ENCODE data around the gene DLGAP4.

DLGAP4 gene, protein sequence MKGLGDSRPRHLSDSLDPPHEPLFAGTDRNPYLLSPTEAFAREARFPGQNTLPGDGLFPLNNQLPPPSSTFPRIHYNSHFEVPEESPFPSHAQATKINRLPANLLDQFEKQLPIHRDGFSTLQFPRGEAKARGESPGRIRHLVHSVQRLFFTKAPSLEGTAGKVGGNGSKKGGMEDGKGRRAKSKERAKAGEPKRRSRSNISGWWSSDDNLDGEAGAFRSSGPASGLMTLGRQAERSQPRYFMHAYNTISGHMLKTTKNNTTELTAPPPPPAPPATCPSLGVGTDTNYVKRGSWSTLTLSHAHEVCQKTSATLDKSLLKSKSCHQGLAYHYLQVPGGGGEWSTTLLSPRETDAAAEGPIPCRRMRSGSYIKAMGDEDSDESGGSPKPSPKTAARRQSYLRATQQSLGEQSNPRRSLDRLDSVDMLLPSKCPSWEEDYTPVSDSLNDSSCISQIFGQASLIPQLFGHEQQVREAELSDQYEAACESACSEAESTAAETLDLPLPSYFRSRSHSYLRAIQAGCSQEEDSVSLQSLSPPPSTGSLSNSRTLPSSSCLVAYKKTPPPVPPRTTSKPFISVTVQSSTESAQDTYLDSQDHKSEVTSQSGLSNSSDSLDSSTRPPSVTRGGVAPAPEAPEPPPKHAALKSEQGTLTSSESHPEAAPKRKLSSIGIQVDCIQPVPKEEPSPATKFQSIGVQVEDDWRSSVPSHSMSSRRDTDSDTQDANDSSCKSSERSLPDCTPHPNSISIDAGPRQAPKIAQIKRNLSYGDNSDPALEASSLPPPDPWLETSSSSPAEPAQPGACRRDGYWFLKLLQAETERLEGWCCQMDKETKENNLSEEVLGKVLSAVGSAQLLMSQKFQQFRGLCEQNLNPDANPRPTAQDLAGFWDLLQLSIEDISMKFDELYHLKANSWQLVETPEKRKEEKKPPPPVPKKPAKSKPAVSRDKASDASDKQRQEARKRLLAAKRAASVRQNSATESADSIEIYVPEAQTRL

DNA sequence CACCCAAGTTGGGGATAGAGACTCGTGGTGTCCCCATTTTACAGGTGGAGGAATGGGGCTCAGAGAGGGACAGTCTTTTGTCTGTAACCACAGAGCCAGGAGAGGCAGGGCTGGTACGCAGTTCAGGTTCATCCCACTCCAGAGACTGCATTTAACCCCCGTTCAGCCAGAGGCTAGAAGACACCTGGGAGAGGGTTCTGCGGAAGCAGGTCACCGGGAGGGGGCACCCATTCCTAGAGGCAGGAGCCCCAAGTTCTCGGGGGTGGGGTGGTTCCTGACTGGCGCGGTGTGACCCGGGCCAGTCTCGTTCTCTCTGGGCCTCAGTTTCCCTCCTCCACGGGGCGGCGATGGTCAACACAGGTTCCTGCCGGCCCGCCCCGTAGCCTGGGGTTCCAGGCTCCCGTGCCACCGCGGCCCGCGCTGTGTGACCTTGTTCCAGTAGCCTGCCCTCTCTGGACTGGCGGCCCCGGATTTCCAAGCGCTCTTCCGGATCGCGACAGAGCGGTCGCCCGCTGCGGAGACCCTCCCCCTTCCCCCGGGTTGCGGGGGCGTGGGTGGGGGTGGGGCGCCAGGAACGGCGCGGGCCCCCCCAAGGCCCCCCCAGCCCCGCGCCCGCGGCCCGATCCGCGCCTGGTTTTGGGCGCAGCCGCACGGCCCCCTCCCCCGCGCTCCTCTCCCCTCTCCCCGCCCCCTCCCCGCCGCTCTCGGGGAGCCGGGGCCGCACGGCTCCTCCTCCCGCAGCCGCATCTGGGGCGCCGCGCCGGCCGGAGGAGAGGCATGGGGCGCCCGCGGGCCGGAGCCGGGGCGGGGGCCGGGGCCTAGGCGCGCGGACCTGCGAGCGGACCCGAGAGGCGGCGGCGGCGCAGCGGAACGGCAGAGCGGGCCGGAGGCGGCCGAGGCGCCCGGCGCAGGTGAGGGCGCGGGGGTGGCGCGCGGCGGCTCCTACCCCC lies at the start of gene DLGAP4:
Gene DLGAP4, plus strand, starts transcription at position 738 of the 950 bp plus-strand sequence. CDS start 125,379 bp downstream, outside the sequence.
- DNase-seq (ENCODE audit: low read depth in 2 of 2): no peak

DNA sequence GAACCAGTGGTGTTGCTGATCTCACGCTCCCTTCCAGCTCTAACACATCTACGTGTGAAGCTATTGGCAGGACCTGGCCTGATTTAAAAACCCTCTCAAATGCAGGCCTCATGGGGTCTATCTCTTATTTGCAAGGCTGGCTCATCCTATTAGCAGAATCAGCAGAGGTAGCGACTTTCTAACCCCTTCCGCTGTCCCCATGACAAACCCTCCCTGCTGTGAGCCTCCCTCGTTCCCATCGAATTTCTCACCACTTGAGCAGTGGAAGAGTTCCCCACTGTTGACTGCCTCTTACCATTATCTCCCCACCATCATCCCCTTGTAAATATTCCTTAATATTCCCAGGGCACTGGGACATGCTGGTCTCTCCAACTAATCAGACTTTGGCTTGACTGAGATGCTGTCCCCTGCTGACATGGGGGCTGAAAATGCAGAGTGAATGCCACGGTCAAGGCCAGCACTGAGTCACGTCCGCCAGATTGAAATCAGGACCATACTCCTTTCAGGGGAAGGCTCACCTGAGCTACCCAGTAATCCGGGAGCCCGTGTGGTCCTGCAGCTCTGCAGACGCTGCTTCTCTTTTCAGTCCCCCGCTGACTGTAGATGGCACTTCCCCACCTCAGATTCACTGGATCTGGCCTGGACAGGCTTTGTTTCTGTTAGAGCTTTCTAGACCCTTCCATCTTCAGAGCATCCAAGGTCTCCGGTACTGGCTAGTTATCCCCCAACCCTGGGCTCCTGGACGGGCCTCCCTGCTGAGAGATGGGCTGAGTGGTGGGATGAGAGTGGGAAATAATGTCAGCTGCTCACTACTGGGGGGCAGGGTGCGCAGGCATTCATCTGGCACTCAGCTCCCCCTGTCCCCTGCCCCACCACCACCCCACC lies 46.7 kb upstream of the DLGAP4 start:
- no peak for DNase-seq (ENCODE audit: low read depth in 2 of 2)

DNA sequence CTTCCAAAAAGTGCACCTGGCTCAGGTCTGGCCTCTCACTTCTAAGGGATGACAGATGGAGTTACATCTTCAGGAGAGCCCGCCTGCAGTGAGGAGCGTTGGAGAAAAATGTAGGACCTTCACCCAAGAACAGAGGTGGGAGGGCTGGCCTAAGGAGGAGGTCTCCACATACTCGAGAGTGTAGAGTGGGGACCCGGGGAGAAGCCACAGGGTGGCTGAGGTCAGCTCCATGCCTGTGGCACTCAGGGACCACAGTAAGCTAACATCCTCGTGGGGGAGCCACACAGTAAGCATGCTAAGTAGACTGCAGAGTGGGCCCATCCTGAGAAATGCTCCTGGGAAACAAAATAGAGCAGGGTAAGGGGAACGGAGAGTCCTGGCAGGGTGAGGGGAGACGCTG lies 45.8 kb upstream of the DLGAP4 start:
- DNase-seq (ENCODE audit: low read depth in 2 of 2): no peak

DNA sequence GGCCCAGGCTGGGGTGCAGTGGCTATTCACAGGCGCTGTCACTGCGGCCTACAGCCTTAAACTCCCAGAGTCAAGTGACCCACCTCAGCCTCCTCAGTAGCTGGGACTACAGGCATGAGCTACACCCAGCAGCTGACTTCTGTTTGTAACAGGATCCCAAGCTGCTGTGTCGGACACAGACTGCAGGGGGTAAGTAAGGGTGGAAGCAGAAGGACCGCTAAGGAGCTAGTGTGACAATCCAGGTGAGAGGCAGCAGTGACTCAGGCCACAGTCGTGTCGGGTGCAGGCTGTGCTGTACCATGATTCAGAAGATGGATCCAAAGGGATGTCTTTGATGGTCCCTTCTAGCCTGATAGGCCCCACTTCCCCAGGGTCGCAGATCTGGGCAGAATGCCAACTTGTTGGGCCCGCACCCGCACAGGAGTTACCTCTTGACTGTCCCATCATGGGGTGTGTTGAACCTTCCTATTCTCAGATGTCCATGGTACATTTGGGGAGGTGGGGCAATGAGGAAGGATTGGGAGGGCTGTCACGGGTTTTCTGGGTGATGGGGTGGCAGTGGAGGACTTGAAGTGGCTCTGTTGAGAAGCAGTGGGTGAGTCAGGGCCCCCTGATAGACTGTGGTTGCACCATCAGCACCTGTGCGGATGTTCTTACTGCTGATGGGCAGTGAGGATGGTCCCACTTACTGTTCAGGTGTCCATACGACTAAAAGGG lies 44.6 kb upstream of the DLGAP4 start:
- DNase-seq (ENCODE audit: low read depth in 2 of 2): no peak

DNA sequence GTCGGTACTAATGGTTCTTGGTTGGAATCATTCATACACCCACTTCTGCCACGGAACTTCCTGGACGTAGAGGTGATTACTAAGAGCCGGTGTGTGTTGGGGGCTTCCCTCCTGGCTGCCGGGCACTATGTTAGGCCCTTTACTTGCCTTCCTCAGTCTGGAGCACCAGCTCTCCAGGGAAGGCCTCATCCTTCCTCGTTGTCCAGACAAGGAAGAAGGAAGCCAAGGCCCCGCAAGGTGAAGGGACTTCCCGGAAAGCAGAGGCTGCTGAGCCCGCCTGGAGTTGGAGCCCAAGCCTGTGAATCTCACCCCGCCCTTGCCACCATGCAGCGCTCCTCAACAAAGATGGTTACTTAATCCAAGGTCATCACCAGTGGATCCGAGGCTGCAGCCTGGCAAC lies 43.7 kb upstream of the DLGAP4 start:
- DNase-seq (ENCODE audit: low read depth in 2 of 2): no peak

DNA sequence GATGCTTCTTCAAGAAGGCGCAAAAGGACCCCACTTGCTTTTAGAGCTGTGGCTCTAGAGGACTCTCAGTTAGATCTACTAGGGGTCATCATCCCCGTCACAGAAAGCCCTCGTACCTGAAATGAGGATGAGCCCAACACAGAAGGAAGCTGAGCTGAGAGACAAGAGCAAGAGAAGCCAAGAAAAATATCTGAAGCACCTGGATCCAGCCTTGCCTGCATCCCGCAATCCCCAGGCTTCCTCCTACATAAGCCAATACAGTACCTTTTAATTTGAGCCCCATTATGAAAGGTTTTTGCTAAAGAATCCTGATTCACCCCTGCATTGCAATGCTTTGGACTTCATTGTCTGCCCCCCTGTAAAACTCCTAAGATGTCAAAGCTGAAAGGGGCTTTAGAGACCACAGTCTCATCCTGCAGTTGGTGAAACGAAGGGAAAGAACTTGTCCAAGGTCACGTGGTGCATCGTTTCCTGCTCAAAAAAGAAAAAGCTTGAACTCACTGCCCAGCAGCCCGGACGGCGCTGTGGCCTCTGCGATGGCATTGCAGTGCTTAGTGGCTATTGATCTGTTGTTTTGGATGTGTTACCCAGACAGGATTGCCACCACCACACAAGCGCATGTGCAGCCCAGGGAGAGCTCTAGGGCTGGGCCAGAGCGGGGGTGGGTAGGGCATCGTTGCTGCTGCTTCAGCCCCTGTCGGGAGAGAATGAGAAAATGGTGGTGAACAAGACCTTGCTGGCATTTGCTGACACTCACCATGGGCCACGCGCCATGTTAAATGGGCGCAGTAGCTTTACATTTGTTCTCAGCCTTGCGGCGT lies 41.5 kb upstream of the DLGAP4 start:
- DNase-seq (ENCODE audit: low read depth in 2 of 2): no peak

DNA sequence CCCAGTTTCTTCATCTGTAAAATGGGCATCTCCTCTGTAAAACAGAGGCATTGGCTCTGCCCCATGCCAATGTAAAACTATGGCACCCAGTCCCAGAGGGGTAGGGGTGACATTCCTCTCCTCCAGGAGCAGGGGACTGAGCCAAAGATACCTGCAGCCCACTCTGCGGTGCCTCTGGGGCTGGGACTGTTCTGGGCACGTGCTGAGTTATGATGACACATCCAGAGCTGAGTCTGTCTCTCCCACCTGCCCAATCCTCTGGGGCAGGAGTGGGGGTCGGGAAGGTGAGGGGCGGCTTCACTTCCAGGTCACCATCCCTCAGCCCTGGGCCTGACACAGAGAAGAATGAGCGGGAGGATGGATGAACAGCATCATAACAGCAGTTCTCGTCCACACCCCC lies 40.0 kb upstream of the DLGAP4 start:
- no peak for DNase-seq (ENCODE audit: low read depth in 2 of 2)

DNA sequence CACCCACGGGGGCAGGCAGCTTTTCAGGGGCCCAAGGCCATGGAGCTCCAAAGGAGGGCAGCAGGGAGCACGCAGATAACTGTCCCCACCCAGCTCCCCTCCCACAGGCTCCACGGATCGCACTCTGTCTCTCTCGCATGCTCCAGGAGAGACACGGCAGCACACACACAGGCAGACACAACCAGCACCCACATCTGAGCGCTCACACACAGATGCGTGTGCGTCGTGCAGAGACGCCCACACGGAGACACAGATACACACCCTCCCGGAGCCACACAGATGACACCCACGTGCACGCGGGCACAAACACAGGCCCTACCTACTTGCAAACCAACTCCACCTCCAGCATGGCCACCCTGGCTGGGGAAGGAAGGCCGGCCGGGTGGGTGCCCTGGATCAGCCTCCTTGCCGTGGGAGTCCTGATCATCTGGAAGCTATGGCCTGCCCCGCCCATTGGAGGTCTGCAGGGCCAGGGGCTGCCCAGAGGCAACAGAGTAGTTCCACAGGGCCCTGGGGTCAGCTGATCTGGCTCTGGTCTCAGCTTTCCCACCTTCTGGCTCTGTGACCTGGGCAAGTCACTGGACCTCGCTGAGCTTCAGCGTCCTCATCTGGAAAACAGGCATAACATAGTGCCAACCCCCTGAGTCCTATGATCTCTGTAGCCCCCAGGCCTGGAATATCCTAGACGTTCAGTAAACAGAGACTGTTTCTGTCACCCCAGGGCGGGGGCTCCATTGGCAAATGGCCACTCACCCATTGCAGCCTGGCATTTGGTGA lies 38.3 kb upstream of the DLGAP4 start:
- no peak for DNase-seq (ENCODE audit: low read depth in 2 of 2)

DNA sequence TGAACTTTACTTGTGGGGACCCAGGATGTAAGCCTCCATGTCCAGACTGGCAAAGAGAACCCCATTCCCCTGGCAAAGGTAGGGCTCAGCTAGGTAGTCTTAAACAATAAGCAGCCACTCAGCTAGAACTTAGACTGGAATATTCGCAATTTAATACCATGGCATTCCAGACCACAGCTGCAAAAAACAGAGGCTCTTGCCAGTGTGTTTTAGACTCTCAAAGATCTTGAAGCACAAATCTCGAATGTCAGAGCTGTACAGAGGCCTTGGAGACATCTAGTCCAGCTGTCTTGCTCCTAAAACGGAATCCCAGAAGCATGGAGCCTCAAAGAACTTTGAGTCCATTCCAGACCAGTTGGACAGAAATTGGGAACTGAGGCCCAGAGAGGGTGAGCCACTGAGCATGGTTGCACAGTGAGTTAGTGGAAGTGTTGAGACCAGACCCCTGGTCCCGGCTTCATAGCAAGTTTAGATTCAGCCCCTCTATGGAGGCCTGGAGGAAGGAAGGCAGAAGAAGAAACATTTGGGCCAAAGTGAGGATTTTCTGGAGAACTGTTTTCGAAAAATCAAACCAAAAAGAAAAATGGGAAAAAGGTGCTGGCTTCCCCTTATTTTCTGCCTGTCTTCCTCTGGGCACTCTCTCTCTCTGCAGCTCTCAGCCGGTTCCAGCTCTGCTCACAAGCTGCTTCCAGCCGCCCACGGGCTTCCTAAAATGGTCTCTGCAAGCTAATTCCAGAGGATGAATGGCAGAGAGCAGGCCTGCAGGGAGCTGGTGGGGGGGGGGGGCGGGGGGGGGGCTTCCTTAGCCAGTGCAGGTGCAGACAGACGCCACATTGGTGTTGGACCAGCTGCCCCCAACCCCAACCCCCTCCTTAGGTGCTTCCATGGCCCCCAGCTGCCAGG lies 37.4 kb upstream of the DLGAP4 start:
- DNase-seq (ENCODE audit: low read depth in 2 of 2): no peak

DNA sequence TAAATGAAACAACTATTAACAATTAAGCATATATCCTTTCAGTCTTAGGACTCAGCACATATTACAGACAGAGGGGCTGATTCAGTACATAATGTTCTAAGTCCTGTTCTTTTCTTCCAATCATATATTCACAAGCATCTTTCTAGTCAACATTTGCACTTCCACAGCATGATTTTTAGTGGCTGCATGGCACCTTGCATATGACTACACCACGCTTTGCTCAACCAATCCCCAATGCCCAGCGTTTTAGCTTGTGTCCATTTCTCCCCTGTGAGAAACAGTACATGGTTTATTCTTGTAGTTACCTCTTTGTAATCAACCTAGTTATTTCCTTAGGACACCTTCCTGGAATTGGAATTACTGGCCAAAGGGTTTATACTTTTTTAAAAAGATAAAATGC lies 36.6 kb upstream of the DLGAP4 start:
- DNase-seq (ENCODE audit: low read depth in 2 of 2): no peak

DNA sequence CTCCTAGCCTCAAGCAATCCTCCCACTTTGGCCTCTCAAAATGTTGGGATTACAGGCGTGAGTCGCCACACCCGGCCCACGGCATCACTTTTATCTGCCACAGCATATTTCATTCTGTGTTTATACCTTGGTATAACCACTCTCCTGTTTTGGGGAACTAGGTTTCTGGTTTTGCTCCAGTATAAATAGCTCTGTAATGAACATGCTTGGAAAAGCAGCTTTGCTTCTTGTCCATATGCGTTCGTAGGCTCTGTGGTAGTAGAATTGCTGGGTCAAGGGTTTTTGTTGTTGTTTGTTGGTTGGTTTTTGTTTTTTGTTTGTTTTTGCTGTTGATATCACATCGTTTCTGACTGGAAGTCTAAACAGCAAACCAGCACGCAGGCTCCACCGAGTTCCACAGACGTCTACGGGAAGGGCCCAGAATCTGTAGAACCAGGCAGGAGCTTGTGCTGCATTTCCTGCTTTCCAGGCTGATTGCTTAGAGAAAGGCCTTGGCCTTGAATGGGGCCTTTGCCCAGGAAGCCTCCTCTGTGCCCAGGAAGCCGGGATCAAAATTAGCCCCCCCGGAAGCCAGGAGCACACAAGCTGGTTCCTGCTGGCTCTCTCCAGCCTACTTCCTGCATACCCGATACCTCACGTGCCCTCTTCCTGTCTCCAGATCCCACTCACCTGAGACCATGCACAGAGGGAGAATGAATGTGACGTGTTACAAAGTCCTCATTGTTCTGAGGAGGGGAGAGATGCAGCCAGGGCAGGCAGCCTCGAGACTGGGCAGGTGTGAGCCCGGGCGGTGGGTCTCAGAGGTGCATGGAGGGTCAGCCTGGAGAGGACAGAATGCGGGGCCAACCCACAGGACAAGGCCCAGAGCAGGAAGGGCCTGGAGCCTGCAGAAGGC lies 35.1 kb upstream of the DLGAP4 start:
- DNase-seq (ENCODE audit: low read depth in 2 of 2): no peak

DNA sequence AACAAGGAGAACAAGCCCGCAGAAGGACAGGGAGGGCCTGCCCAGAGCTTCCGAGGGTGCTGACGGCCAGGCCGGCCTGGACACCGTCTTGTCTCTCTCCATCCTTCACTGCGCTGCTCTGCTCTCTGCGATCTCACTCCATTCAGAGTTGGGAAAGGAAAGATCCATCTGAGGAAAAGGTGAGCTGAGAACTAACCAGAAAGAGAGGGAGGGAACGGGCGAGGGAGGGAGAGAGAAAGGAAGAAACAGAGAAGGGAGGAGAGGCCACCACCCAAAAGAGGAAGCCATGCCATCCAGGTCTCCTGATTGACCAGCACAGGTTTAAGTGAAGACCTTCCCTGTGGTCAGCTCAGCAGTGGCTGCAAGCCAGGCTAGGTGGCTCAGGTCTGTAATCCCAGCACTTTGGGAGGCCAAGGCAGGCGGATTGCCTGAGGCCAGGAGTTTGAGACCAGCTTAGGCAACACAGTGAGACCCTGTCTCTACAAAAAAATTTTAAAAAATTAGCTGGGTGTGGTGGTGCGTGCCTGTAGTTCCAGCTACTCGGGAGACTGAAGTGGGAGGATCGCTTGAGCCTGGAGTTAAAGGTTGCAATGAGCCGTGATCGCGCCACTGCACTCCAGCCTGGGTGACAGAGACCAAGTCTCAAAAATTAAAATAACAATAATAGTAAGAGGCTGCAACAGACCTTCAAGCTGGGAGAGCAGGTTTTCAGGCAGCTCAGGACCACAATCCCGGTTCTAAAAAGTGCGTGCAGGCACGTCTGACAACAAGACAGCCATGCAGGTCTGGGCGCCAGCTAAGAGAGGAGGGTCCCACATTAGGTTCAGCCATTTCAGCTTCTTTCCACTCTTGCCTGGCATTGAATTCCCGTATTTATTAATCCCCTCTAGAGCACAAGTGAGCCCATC lies 34.2 kb upstream of the DLGAP4 start:
- no peak for DNase-seq (ENCODE audit: low read depth in 2 of 2)

DNA sequence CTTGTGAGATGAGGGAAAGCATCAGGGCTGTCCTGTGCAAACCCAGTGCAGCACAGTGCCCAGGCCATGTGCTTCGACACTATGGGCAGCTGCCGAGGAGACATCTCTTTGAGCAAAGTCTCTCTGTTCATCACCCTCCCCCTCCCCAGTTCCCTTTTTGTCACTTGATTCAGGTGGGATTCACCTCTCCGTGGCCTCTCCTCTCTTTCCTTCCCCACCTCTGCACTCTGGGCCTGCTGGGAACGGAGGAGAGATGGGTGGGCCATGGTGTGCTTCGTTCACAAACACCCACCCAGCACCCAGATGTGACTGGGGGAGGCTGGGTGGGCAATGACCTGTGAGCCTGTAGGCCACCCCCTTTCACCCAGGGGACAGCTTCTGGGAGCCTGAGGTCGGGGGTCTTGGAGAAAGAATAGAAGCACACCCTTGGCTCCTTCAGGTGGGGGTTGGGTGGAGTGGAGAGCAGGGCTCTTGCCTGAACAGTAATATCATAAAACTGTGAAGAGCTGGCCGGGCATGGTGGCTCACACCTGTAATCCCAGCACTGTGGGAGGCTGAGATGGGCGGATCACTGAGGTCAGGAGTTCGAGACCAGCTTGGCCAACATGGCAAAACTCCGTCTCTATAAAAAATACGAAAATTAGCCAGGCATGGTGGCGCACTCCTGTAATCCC lies 33.5 kb upstream of the DLGAP4 start:
- DNase-seq (ENCODE audit: low read depth in 2 of 2): no peak

DNA sequence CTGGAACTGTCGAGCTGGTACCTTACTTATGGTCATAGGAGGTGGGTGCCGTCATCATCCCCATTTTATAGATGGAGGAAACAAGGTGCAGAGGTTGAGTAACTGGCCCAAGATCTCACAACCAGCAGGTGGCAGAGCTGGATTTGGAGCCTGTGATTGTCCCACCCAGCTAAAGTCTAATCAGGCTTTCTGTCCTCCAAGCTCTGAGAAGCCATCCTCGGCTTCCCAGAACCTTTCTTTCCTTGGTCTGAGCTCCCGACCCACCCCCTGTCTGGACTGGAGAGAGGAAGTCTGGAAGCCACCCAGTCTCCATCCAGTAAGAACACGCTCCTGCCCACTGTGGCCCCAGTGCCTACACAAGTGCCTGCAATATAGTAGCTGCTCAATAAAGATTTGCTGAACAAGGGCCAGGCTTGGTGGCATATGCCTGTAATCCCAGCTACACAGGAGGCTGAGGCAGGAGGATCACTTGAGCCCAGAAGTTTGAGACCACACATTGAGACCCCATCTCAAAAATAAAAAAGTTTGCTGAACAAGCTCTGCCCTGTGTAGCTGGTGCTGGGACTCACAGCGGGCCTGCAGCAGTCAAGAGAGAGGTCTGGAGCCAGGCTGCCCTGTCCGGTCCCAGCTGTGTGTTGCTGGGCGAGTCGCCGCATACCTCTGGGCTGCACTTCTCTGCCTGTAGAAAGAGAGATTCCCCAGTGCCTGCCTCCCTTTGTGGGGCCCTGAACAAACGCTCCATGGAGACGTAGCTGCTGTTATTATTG lies 32.5 kb upstream of the DLGAP4 start:
- no peak for DNase-seq (ENCODE audit: low read depth in 2 of 2)
